HEK293T (cell line): ENCODE measurements around the gene SPECC1L.

Experiments
- BHLHE40 ChIP-seq: fragments of 450-650 bp; IDR thresholded peaks from 2 replicates; pipeline ENCODE4 v1.6.1; 2016; ENCODE audit warnings: mild to moderate bottlenecking, moderate library complexity, borderline replicate concordance
- ELF4 ChIP-seq: fragments of 450-650 bp; IDR thresholded peaks from 2 replicates; pipeline ENCODE4 v1.6.1; 2017; ENCODE audit warnings: antibody characterized with exemption
- FOXK2 ChIP-seq: fragments of 450-650 bp; IDR thresholded peaks from 2 replicates; pipeline ENCODE4 v1.6.1; 2016; ENCODE audit warnings: mild to moderate bottlenecking
- FOXM1 ChIP-seq: fragments of 450-650 bp; IDR thresholded peaks from 2 replicates; pipeline ENCODE4 v1.6.1; 2017; ENCODE audit warnings: mild to moderate bottlenecking, borderline replicate concordance
- LEF1 ChIP-seq: fragments of 450-650 bp; IDR thresholded peaks from 2 replicates; pipeline ENCODE4 v1.6.1; 2017; ENCODE audit warnings: mild to moderate bottlenecking, borderline replicate concordance
- TARDBP ChIP-seq: fragments of 450-650 bp; IDR thresholded peaks from 2 replicates; pipeline ENCODE4 v1.6.1; 2016
- TF ChIP-seq, protein P1 (sequence below): fragments of 450-650 bp; IDR thresholded peaks from 2 replicates; pipeline ENCODE4 v1.6.1; 2016

- TF ChIP-seq ELF4 (no peak), FOXK2 (no peak), LEF1 (no peak), TARDBP (no peak), FOXM1 (no peak), BHLHE40 (no peak)
- TF ChIP-seq, protein P1, sequence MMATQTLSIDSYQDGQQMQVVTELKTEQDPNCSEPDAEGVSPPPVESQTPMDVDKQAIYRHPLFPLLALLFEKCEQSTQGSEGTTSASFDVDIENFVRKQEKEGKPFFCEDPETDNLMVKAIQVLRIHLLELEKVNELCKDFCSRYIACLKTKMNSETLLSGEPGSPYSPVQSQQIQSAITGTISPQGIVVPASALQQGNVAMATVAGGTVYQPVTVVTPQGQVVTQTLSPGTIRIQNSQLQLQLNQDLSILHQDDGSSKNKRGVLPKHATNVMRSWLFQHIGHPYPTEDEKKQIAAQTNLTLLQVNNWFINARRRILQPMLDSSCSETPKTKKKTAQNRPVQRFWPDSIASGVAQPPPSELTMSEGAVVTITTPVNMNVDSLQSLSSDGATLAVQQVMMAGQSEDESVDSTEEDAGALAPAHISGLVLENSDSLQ: no peak
Observed at GRCh38 chr22:24363243-24363642, 92.6 kb downstream of the SPECC1L start.
